Left lung (tissue), 10 donors: ENCODE data around the gene NDUFS7. TPM values are rescaled to one million over a fixed set of nuclear protein-coding genes. Genes with fewer than 3 reads are reported as not detected.
"Not testable (repeated sequence)": the region's sequence is repeated elsewhere in the genome, so short reads cannot be mapped to it uniquely, and the experiment has no call there.

ENCODE experiments used
- ATAC-seq: fragments of 200-7000 bp; cut with Tn5 transposase; one replicate; pipeline ENCODE4 v1.9.1; 2020; ENCODE audit warnings: moderate library complexity
- DNase-seq, 4 donors: peaks; one replicate each; pipeline ENCODE4 v3.0.0-alpha.2; 2013 to 2020
- H3K27ac ChIP-seq, 2 donors: fragments of 200-600 bp; sonication (generic) in 1 of 2; one replicate each; pipeline versions ENCODE4 v1.5.0 to v1.8.0; 2020 to 2021
- H3K27me3 ChIP-seq, 2 donors: fragments of 200-600 bp; sonication (generic) in 1 of 2; one replicate each; pipeline versions ENCODE4 v1.5.0 to v1.8.0; 2020 to 2021
- H3K36me3 ChIP-seq, 2 donors: fragments of 200-600 bp; sonication (generic) in 1 of 2; one replicate each; pipeline versions ENCODE4 v1.5.0 to v1.8.0; 2020 to 2021
- H3K4me1 ChIP-seq, 2 donors: fragments of 200-600 bp; one replicate each; pipeline ENCODE4 v1.8.0; 2021
- H3K4me3 ChIP-seq, 2 donors: fragments of 200-600 bp; sonication (generic) in 1 of 2; one replicate each; pipeline versions ENCODE4 v1.5.0 to v1.8.0; 2020 to 2021; ENCODE audit warnings: mild to moderate bottlenecking in 1 of 2
- H3K9me3 ChIP-seq, 2 donors: fragments of 200-600 bp; sonication (generic) in 1 of 2; one replicate each; pipeline versions ENCODE4 v1.5.0 to v1.8.0; 2020 to 2021
- intact Hi-C, 2 donors: fragments of 100-400 bp; cut with DNase I; formaldehyde crosslinking; loops; one replicate each; pipeline versions ENCODE4 v1.11.2 to v1.14.2; 2022
- polyA plus RNA-seq, 6 donors: library from polyadenylated mRNA; unstranded; fragments of 120-200 nt; gene quantifications; one replicate each; pipeline ENCODE4 v1.2.1, GENCODE V29; 2013; ENCODE audit not compliant: insufficient read length in 6 of 6
- total RNA-seq, 2 donors: library from RNA; stranded (reverse); fragmentation: NEBNext Ultra II Directional; extraction: Animal tissue kit (Norgen Biotek cat#: 25700); gene quantifications; one replicate each; pipeline ENCODE4 v1.2.1, GENCODE V29; 2021
- TF ChIP-seq, protein P1 (sequence below), 2 donors: fragments of 200-600 bp; sonication (generic) in 1 of 2; IDR thresholded peaks; one replicate each; pipeline versions ENCODE4 v1.5.0 to v1.8.0; 2021; ENCODE audit warnings: antibody characterized with exemption in 2 of 2
- donor health status: DM: no; HTN: yes; CAD: no.
- donor health status: DM: no; HTN: no; CAD: no.

The NDUFS7 gene
- total and polyA plus RNA-seq, 8 donors, result 30.3 to 85.4 (median 42.0) TPM

- H3K4me1 ChIP-seq, result peaks cover 29 to 53% of the 10 kb centered on the region in 2 donors
- ATAC-seq (no peak), DNase-seq (no peak)
- H3K27ac ChIP-seq, result no peak overlapping the region
- TF ChIP-seq, protein P1, sequence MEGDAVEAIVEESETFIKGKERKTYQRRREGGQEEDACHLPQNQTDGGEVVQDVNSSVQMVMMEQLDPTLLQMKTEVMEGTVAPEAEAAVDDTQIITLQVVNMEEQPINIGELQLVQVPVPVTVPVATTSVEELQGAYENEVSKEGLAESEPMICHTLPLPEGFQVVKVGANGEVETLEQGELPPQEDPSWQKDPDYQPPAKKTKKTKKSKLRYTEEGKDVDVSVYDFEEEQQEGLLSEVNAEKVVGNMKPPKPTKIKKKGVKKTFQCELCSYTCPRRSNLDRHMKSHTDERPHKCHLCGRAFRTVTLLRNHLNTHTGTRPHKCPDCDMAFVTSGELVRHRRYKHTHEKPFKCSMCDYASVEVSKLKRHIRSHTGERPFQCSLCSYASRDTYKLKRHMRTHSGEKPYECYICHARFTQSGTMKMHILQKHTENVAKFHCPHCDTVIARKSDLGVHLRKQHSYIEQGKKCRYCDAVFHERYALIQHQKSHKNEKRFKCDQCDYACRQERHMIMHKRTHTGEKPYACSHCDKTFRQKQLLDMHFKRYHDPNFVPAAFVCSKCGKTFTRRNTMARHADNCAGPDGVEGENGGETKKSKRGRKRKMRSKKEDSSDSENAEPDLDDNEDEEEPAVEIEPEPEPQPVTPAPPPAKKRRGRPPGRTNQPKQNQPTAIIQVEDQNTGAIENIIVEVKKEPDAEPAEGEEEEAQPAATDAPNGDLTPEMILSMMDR (IDR thresholded peaks at IDR 0.05), result no peak
- no peaks in the 10 kb centered on the region for H3K27me3 ChIP-seq
- peaks cover 6 to 67% of the 10 kb centered on the region in 2 donors for H3K36me3 ChIP-seq
- intact Hi-C loops, result no loop called here
- H3K9me3 ChIP-seq, result no peaks in the 10 kb centered on the region
- no peak overlapping the region for H3K4me3 ChIP-seq
These were observed 34.2 kb downstream of the NDUFS7 start for GRCh38 chr19:1417681-1418495.

GRCh38 chr19:1418496-1418775 is 34.7 kb downstream of the NDUFS7 start:
- intact Hi-C loops, result no loop called here
- no peak overlapping the region for H3K27ac ChIP-seq
- H3K4me1 ChIP-seq, result peaks cover 29 to 48% of the 10 kb centered on the region in 2 donors

GRCh38 chr19:1418951-1419738 is 35.4 kb downstream of the NDUFS7 start:
- Histone ChIP-seq H3K27ac (no peak overlapping the region), H3K4me1 (peaks cover 29 to 46% of the 10 kb centered on the region in 2 donors), H3K36me3 (peaks cover 0 to 69% of the 10 kb centered on the region in 2 donors), H3K27me3 (no peaks in the 10 kb centered on the region), H3K9me3 (no peaks in the 10 kb centered on the region), H3K4me3 (no peak overlapping the region)
- ATAC-seq, result no peak
- TF ChIP-seq, protein P1 (IDR thresholded peaks at IDR 0.05), result no peak
- intact Hi-C loops, result no loop called here
- DNase-seq, result peak in 1 of 4 donors; percentile 63

More at GRCh38 chr19:1418496-1418775, 34.7 kb downstream of the NDUFS7 start:
- ATAC-seq (no peak), DNase-seq (no peak)
- Histone ChIP-seq H3K9me3 (no peaks in the 10 kb centered on the region), H3K27me3 (no peaks in the 10 kb centered on the region), H3K36me3 (peaks cover 2 to 67% of the 10 kb centered on the region in 2 donors), H3K4me3 (no peak overlapping the region)
- TF ChIP-seq, protein P1 (IDR thresholded peaks at IDR 0.05), result no peak

- peaks cover 0 to 76% of the 10 kb centered on the region in 2 donors for H3K36me3 ChIP-seq
- H3K27me3 ChIP-seq, DNase-seq, ATAC-seq, intact Hi-C loops, H3K9me3 ChIP-seq, H3K4me3 ChIP-seq, H3K27ac ChIP-seq: not testable (repeated sequence)
- H3K4me1 ChIP-seq, result peaks cover 22 to 36% of the 10 kb centered on the region in 2 donors
These were observed 36.4 kb downstream of the NDUFS7 start for GRCh38 chr19:1420085-1420484.

DNA sequence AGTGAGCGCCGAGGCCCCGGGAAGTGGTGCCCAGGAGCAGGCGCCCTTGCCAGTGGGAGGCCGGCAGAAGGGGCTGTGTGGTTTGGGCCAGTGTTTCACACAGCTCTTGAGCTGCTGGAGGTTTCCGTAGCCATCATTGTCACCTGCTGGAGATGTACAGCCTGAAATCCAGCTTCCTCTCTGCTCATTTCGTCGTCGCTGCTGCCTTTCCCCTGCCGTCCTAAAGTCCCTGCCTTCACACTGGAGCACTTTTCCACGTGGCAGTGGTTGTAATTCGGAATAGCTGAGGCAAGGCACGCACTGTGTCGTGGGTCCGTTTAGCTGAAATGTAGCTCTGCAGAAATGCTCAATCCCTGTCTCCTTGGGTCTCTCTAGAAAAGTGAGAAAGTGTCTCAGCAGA is 36.9 kb downstream of the NDUFS7 start:
- Histone ChIP-seq H3K27me3 (no peaks in the 10 kb centered on the region), H3K36me3 (peaks cover 0 to 81% of the 10 kb centered on the region in 2 donors), H3K27ac (no peak overlapping the region), H3K9me3 (no peaks in the 10 kb centered on the region), H3K4me1 (peaks cover 22 to 33% of the 10 kb centered on the region in 2 donors), H3K4me3 (no peak overlapping the region)
- TF ChIP-seq, protein P1 (IDR thresholded peaks at IDR 0.05), result no peak
- intact Hi-C loops, result no loop called here
- DNase-seq (no peak), ATAC-seq (no peak)
